Fibroblast of lung (primary cell): ENCODE measurements around the gene ABCC6.
"Not testable (repeated sequence)": the region's sequence is repeated elsewhere in the genome, so short reads cannot be mapped to it uniquely, and the experiment has no call there.

Source experiments
- CTCF ChIP-seq, 2 donors: IDR thresholded peaks in 1 of 2; conservative IDR thresholded peaks in 1 of 2; 1 replicate in 1 of 2; 2 replicates in 1 of 2; pipeline ENCODE4 v1.5.1; 2011 to 2012; ENCODE audit warnings: low read length in 2 of 2, control low read depth in 1 of 2, inconsistent platforms in 1 of 2, low read depth in 1 of 2, mild to moderate bottlenecking in 1 of 2
- EZH2 ChIP-seq: IDR thresholded peaks from 2 replicates; pipeline ENCODE4 v1.5.1; 2012; ENCODE audit warnings: low read length, control low read depth, mild to moderate bottlenecking; ENCODE audit errors: missing control alignments

DNA sequence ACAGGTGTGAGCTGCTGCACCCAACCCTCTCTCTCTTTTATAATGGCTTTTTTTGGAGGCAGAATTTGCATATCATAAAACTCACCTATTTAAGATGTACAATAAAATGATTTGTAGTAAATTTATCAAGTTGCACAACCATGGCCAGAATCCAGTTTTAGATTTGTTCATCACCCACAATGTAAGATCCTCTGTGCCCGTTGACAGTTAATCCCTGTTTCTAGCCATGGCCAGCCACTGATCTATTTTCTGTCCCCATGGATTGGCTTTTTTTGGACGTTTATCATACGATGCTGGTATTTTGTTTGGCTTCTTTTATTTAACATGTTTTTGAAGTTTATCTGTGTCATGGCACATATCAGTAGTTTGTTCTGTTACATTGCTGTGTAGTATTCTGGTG lies 44.4 kb upstream of the ABCC6 start:
- TF ChIP-seq CTCF (conservative IDR thresholded peaks at IDR 0.05 in 1 of 2, IDR thresholded peaks at IDR 0.05 in 1 of 2; ENCODE audit: low read depth in 1 of 2, low read length in 2 of 2); EZH2: not testable (repeated sequence)
